ENCODE data around the gene FGF7. TPM values are rescaled to one million over a fixed set of nuclear protein-coding genes. Genes with fewer than 3 reads are reported as not detected.

FGF7 gene, protein sequence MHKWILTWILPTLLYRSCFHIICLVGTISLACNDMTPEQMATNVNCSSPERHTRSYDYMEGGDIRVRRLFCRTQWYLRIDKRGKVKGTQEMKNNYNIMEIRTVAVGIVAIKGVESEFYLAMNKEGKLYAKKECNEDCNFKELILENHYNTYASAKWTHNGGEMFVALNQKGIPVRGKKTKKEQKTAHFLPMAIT
- total RNA-seq (2011; cell fraction: chromatin; rRNA removed; ENCODE audit: low replicate concordance) = not detected in 2 replicates
- total RNA-seq (2011; cell fraction: nucleolus; rRNA removed) = not detected in 2 replicates
- not detected in 2 replicates for total RNA-seq (2011; cell fraction: nucleoplasm; rRNA removed)
- total RNA-seq (2014; rRNA removed) = not detected in 2 replicates
- not detected in 2 replicates for total RNA-seq (2014; rRNA removed; fragmentation: Illumina TruSeq; extraction: Trizol)
- not detected in 2 replicates for total RNA-seq (2015; rRNA removed; fragmentation: Illumina TruSeq; extraction: Trizol)
- total RNA-seq (2021) = not detected in 2 replicates
- not detected in 2 replicates for polyA plus RNA-seq (2011; rRNA removed)
- polyA plus RNA-seq (2011; cell fraction: cytosol; rRNA removed) = not detected in 2 replicates
- not detected in 2 replicates for polyA plus RNA-seq (2011; cell fraction: nucleus; rRNA removed)
- polyA plus RNA-seq (2012) = 0.01 TPM in 1 of 2 replicates, not detected in the other
- not detected in 2 replicates for polyA plus RNA-seq (2014; fragmentation: Illumina TruSeq; extraction: Trizol)
- not detected for polyA plus RNA-seq (2014; fragmentation: Nextera tagmentation; extraction: Ambion mirVana)
- not detected in 2 replicates for polyA plus RNA-seq (2014; rRNA removed)
- polyA minus RNA-seq (2011; rRNA and poly(A)+ RNA removed) = not detected in 2 replicates
- not detected in 2 replicates for polyA minus RNA-seq (2011; cell fraction: cytosol; rRNA and poly(A)+ RNA removed)
- not detected in 2 replicates for polyA minus RNA-seq (2011; cell fraction: nucleus; rRNA and poly(A)+ RNA removed)
- percentile 3 among the genes with signal in this experiment for Bru-seq, nascent RNA
- percentile 22 among the genes with signal in this experiment for BruChase-seq, experiment 1, labeled RNA remaining after a 2-hour chase
- BruChase-seq, experiment 2, labeled RNA remaining after a 6-hour chase = percentile 18 among the genes with signal in this experiment
- long read RNA-seq, experiment 1 = 0 reads
- long read RNA-seq, experiment 2 = 0 reads
- long read RNA-seq, experiment 3 = 0 reads

DNA sequence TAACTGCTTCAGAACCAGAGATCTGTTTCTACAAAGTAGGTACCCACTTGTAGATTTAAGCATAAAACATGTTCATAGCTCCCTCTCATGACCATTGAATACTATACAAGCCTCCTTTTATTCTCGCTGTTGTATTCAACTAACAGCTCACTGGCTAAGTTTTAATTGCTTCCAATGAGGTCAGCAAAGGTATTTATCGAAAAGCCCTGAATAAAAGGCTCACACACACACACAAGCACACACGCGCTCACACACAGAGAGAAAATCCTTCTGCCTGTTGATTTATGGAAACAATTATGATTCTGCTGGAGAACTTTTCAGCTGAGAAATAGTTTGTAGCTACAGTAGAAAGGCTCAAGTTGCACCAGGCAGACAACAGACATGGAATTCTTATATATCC is at the start of gene FGF7:
Gene FGF7 (plus strand): TSS at position 222 of the 400 bp plus-strand sequence. CDS start 1,056 bp downstream, outside the sequence.
- DNase-seq (ENCODE audit: extremely low read depth in 1 of 4, low spot score in 3 of 4) (no peak), ATAC-seq (peak; percentile 47; the same call in 1 of the 3 replicates), FAIRE-seq (no peak)
- Histone ChIP-seq H3K9ac (ENCODE audit: insufficient read depth in 1 of 2, low read depth in 2 of 2, low read length in 2 of 2) (no peak within 1 kb of the TSS), H4K20me1 (replicated peaks; ENCODE audit: control insufficient read depth, insufficient read depth, low read length) (no peaks in the 10 kb centered on the region), H3K4me3 (no peak within 1 kb of the TSS), H3K27me3 (ENCODE audit: control insufficient read depth in 2 of 2, insufficient read depth in 2 of 2, low read length in 2 of 2) (no peaks in the 10 kb centered on the region), H3K4me2 (ENCODE audit: insufficient read depth, low read length) (no peak within 1 kb of the TSS), H3K9me1 (ENCODE audit: control insufficient read depth, insufficient read depth, low read length) (no peaks in the 10 kb centered on the region), H3K36me3 (ENCODE audit: control insufficient read depth, insufficient read depth, low read length) (no peaks in the 10 kb centered on the region), H3K9me3 (replicated peaks; ENCODE audit: control insufficient read depth, insufficient read depth, low read depth, low read length) (no peaks in the 10 kb centered on the region), H3K79me2 (ENCODE audit: control insufficient read depth, insufficient read depth, low read length) (no peaks in the 10 kb centered on the region), H3K4me1 (replicated peaks in 1 of 2; ENCODE audit: control insufficient read depth in 2 of 2, insufficient read depth in 2 of 2, low read length in 2 of 2) (no peaks in the 10 kb centered on the region), H2AFZ (ENCODE audit: low read depth, low read length) (peak within 1 kb of the TSS; percentile 64), H3K27ac (ENCODE audit: extremely low read depth, low read depth, low read length) (no peak within 1 kb of the TSS)
- no TSS peak for BruUV-seq (replicated peaks)
- ChIA-PET CTCF (ENCODE audit: low intra/inter-chr PET ratio) (interaction anchor here (1.9 kb wide), 1 partner anchor 561 kb away, joined by 9 read pairs; no protein-coding TSS in a partner anchor), POLR2A (no interaction called here)
- WGBS (ENCODE audit: insufficient coverage, low coverage, missing lambda C conversion rate) = 38% methylated on average over 4 of the region's 4 CpGs
- in situ Hi-C loops (cut with MboI) (no loop called here), intact Hi-C loops (cut with micrococcal nuclease) (loop anchor here (2.0 to 10.0 kb wide), 5 partner anchors 52 to 1068 kb away; no protein-coding TSS in a partner anchor)
- TF ChIP-seq RAD21 (CRISPR knock-in tag; conservative IDR thresholded peaks at IDR 0.05 in 1 of 2, IDR thresholded peaks at IDR 0.05 in 1 of 2) (peak in 1 of 2 experiments; percentile 16; a peak in 1 of 4 replicates), ZNF324 (CRISPR knock-in tag; IDR thresholded peaks at IDR 0.05) (no peak)
- TF ChIP-seq, protein P1, sequence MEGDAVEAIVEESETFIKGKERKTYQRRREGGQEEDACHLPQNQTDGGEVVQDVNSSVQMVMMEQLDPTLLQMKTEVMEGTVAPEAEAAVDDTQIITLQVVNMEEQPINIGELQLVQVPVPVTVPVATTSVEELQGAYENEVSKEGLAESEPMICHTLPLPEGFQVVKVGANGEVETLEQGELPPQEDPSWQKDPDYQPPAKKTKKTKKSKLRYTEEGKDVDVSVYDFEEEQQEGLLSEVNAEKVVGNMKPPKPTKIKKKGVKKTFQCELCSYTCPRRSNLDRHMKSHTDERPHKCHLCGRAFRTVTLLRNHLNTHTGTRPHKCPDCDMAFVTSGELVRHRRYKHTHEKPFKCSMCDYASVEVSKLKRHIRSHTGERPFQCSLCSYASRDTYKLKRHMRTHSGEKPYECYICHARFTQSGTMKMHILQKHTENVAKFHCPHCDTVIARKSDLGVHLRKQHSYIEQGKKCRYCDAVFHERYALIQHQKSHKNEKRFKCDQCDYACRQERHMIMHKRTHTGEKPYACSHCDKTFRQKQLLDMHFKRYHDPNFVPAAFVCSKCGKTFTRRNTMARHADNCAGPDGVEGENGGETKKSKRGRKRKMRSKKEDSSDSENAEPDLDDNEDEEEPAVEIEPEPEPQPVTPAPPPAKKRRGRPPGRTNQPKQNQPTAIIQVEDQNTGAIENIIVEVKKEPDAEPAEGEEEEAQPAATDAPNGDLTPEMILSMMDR (IDR thresholded peaks at IDR 0.05 in 2 of 3, conservative IDR thresholded peaks at IDR 0.05 in 1 of 3; ENCODE audit: insufficient read depth in 2 of 3, low read depth in 1 of 3, low read length in 3 of 3) = peak in 1 of 3 experiments; percentile 15; a peak in 1 of 6 replicates
